ENCODE measurements around the gene BSN.

The BSN gene

GRCh38 chr3:49716169-49716568 lies 161.9 kb downstream of the BSN start:
- H2AFZ ChIP-seq (ENCODE audit: low read depth, low read length, severe bottlenecking) = no peak overlapping the region
- H3K79me2 ChIP-seq (ENCODE audit: insufficient read depth, low read length) = no peaks in the 10 kb centered on the region
- no peaks in the 10 kb centered on the region for H3K36me3 ChIP-seq (ENCODE audit: low read length)
- H3K4me2 ChIP-seq (ENCODE audit: low read depth, low read length, poor library complexity, severe bottlenecking) = no peak overlapping the region
- H3F3A ChIP-seq (ENCODE audit: insufficient read depth) = peaks cover 6% of the 10 kb centered on the region; the same call in 1 of the 2 replicates
- H4K20me1 ChIP-seq (ENCODE audit: low read depth, low read length) = no peaks in the 10 kb centered on the region
- TF ChIP-seq, protein P1, sequence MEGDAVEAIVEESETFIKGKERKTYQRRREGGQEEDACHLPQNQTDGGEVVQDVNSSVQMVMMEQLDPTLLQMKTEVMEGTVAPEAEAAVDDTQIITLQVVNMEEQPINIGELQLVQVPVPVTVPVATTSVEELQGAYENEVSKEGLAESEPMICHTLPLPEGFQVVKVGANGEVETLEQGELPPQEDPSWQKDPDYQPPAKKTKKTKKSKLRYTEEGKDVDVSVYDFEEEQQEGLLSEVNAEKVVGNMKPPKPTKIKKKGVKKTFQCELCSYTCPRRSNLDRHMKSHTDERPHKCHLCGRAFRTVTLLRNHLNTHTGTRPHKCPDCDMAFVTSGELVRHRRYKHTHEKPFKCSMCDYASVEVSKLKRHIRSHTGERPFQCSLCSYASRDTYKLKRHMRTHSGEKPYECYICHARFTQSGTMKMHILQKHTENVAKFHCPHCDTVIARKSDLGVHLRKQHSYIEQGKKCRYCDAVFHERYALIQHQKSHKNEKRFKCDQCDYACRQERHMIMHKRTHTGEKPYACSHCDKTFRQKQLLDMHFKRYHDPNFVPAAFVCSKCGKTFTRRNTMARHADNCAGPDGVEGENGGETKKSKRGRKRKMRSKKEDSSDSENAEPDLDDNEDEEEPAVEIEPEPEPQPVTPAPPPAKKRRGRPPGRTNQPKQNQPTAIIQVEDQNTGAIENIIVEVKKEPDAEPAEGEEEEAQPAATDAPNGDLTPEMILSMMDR (IDR thresholded peaks at IDR 0.05; ENCODE audit: insufficient read depth, low read length, poor library complexity, severe bottlenecking) = no peak
- TF ChIP-seq EZH2phosphoT487 (conservative IDR thresholded peaks at IDR 0.05; ENCODE audit: low read length) = no peak
- no peaks in the 10 kb centered on the region for H3K9me3 ChIP-seq (ENCODE audit: insufficient read depth, low read length)
- no peak overlapping the region for H3K27ac ChIP-seq (ENCODE audit: low read depth, low read length)
- no peaks in the 10 kb centered on the region for H3K27me3 ChIP-seq (ENCODE audit: low read length)
- no peak overlapping the region for H3K4me3 ChIP-seq (ENCODE audit: insufficient read depth, low read length, poor library complexity, severe bottlenecking)
- no peak overlapping the region for H3K9ac ChIP-seq (ENCODE audit: low read length)
- no peaks in the 10 kb centered on the region for H3K9me2 ChIP-seq (replicated peaks; ENCODE audit: insufficient read depth, low read length)

DNA sequence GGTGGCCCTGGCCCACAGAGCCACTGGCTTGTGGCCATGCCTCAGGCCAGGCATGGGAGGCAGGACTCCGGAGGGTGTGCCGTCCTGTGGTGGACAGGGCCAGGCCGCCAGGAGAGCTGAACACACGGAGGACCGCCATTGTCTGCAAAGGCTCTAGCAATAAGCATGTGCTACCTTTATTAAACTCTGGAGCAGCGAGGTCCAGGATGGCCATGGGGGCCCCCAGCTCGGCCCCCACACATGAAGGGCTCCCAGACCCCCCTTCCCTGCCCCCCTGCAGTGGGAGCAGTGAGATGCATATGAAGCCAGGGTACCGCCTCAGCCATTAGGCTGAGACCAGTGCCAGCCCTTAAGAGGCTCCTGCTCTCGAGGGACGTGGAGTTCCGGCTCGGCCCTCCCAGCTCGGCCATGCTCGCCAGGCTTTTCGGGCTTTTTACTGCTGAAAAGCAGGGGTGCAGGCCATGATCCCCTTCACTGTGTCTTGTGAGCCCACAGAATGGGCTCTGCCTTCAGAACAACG lies 162.5 kb downstream of the BSN start:
- Histone ChIP-seq H3K4me2 (ENCODE audit: low read depth, low read length, poor library complexity, severe bottlenecking) (no peak overlapping the region), H3K36me3 (ENCODE audit: low read length) (no peaks in the 10 kb centered on the region), H3K9me2 (replicated peaks; ENCODE audit: insufficient read depth, low read length) (no peaks in the 10 kb centered on the region), H3K4me3 (ENCODE audit: insufficient read depth, low read length, poor library complexity, severe bottlenecking) (no peak overlapping the region), H3K27me3 (ENCODE audit: low read length) (no peaks in the 10 kb centered on the region), H2AFZ (ENCODE audit: low read depth, low read length, severe bottlenecking) (no peak overlapping the region), H4K20me1 (ENCODE audit: low read depth, low read length) (no peaks in the 10 kb centered on the region), H3K9me3 (ENCODE audit: insufficient read depth, low read length) (no peaks in the 10 kb centered on the region), H3F3A (ENCODE audit: insufficient read depth) (peaks cover 9% of the 10 kb centered on the region; the same call in 1 of the 2 replicates), H3K79me2 (ENCODE audit: insufficient read depth, low read length) (no peaks in the 10 kb centered on the region), H3K9ac (ENCODE audit: low read length) (no peak overlapping the region), H3K27ac (ENCODE audit: low read depth, low read length) (no peak overlapping the region)
- TF ChIP-seq, protein P1 (IDR thresholded peaks at IDR 0.05; ENCODE audit: insufficient read depth, low read length, poor library complexity, severe bottlenecking) = no peak
- TF ChIP-seq EZH2phosphoT487 (conservative IDR thresholded peaks at IDR 0.05; ENCODE audit: low read length) = no peak

DNA sequence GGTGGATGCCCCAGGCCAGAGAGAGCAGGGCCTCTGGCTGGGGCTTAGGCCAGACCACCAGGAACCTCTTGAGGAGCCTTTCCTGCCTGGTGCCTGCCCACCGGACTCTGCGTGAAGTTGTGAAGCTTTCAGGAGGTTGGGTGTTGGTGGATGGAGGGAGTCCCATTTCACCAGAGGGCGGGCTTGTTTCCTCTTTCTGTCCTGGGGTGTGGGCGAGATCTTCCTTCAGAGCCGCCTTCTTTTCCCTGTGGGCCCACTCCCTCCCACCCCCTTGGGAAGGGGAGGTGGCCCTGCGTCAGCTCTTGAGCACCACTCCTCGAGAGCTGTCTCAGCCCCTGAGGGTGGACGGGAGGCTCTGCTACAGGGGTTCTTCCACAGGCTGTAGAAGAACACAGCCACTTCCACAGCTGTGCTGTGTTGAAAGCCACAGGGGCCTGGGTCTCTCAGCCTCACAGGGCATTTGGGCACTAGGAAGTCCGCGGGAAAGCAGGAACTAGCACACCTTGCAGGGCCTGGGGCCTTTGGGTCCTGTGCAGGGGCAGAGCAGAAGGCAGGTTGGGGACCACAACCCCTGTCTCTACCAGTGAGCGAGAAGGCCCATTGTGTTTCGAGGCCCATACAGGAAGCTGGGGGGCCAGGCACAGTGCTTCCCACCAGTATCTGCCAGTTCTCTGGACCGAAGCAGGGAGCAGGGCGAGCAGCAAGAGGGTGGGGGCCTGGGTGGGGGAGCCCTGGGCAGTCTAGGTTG lies 163.1 kb downstream of the BSN start:
- TF ChIP-seq, protein P1 (IDR thresholded peaks at IDR 0.05; ENCODE audit: insufficient read depth, low read length, poor library complexity, severe bottlenecking) = no peak
- no peak for TF ChIP-seq EZH2phosphoT487 (conservative IDR thresholded peaks at IDR 0.05; ENCODE audit: low read length)
- Histone ChIP-seq H2AFZ (ENCODE audit: low read depth, low read length, severe bottlenecking) (no peak overlapping the region), H3K9me3 (ENCODE audit: insufficient read depth, low read length) (no peaks in the 10 kb centered on the region), H3K9ac (ENCODE audit: low read length) (no peak overlapping the region), H3K79me2 (ENCODE audit: insufficient read depth, low read length) (no peaks in the 10 kb centered on the region), H3K4me2 (ENCODE audit: low read depth, low read length, poor library complexity, severe bottlenecking) (no peak overlapping the region), H3K27ac (ENCODE audit: low read depth, low read length) (no peak overlapping the region), H4K20me1 (ENCODE audit: low read depth, low read length) (no peaks in the 10 kb centered on the region), H3F3A (ENCODE audit: insufficient read depth) (peaks cover 9% of the 10 kb centered on the region; the same call in 1 of the 2 replicates), H3K4me3 (ENCODE audit: insufficient read depth, low read length, poor library complexity, severe bottlenecking) (no peak overlapping the region), H3K9me2 (replicated peaks; ENCODE audit: insufficient read depth, low read length) (no peaks in the 10 kb centered on the region), H3K27me3 (ENCODE audit: low read length) (no peaks in the 10 kb centered on the region), H3K36me3 (ENCODE audit: low read length) (no peaks in the 10 kb centered on the region)

Measured in SU-DHL-6 (cell line).